ENCODE results near the gene PIK3R2. TPM values are rescaled to one million over a fixed set of nuclear protein-coding genes. Genes with fewer than 3 reads are reported as not detected.

The PIK3R2 gene
- total RNA-seq, 1 experiment from 2014 or later = 42.8 TPM

- H3K9me3 Mint-ChIP-seq = no peaks in the 10 kb centered on the region; a peak in 1 of 5 replicates
- no peaks in the 10 kb centered on the region for H3K79me2 ChIP-seq (ENCODE audit: insufficient read depth, low read length)
- no peaks in the 10 kb centered on the region for H3K79me1 ChIP-seq (ENCODE audit: insufficient read depth, low read depth, low read length, poor library complexity, severe bottlenecking)
- H3K4ac ChIP-seq (ENCODE audit: low read depth, low read length) = no peak overlapping the region
- H3K9ac ChIP-seq (ENCODE audit: extremely low read depth, insufficient read length, low read length) = no peak overlapping the region
- no peak overlapping the region for H2BK20ac ChIP-seq (ENCODE audit: low read depth, low read length, poor library complexity, severe bottlenecking)
- H3K4me1 Mint-ChIP-seq = peaks cover 17 to 30% of the 10 kb centered on the region in 2 experiments
- no peak overlapping the region for H2BK5ac ChIP-seq (ENCODE audit: insufficient read length, low read length)
- H3K36me3 Mint-ChIP-seq (ENCODE audit: insufficient read depth in 1 of 3, low read depth in 3 of 3) = no peaks in the 10 kb centered on the region; a peak in 1 of 7 replicates
- WGBS (ENCODE audit: extremely low coverage, insufficient read length, low lambda C conversion rate) = no CpG with 5 or more reads among the region's 4 CpGs
- H3K14ac ChIP-seq (ENCODE audit: insufficient read depth, low read length) = no peak overlapping the region
- no peak overlapping the region for H3K18ac ChIP-seq (ENCODE audit: insufficient read length, low read depth, low read length)
- H4K91ac ChIP-seq (ENCODE audit: insufficient read length, low read depth, low read length) = no peak overlapping the region
- no peaks in the 10 kb centered on the region for H3K9me3 ChIP-seq (ENCODE audit: control insufficient read depth, low read depth, low read length)
- no peak for DNase-seq
- H3T11ph ChIP-seq (ENCODE audit: low read length) = no peak overlapping the region
- no peak overlapping the region for H3K27ac Mint-ChIP-seq
- H3K27me3 ChIP-seq (ENCODE audit: insufficient read depth, low read length) = no peaks in the 10 kb centered on the region
- peaks cover 11% of the 10 kb centered on the region for H3K27me3 Mint-ChIP-seq (ENCODE audit: low read depth)
- no peak overlapping the region for H3K27ac ChIP-seq (ENCODE audit: insufficient read length, low read depth, low read length)
- no peak overlapping the region for H2AK5ac ChIP-seq (ENCODE audit: insufficient read length, low read length)
- H4K8ac ChIP-seq (replicated peaks; ENCODE audit: insufficient read length, low read depth, low read length) = no peak overlapping the region
- H3K56ac ChIP-seq (ENCODE audit: insufficient read length, low read depth, low read length) = no peak overlapping the region
- H4K5ac ChIP-seq (ENCODE audit: insufficient read length, low read depth, low read length) = no peak overlapping the region
- H2BK120ac ChIP-seq (ENCODE audit: low read depth, low read length, poor library complexity, severe bottlenecking) = no peak overlapping the region
- H2BK15ac ChIP-seq (ENCODE audit: low read depth, low read length) = no peak overlapping the region
- H3K23me2 ChIP-seq (ENCODE audit: insufficient read length, low read depth, low read length, poor library complexity, severe bottlenecking) = peaks cover 13% of the 10 kb centered on the region
- H2BK12ac ChIP-seq (ENCODE audit: insufficient read length, low read depth, low read length) = no peak overlapping the region
- no peaks in the 10 kb centered on the region; the same call in 1 of the 2 replicates for H3K4me1 ChIP-seq (ENCODE audit: insufficient read depth, low read length)
- H4K20me1 ChIP-seq (ENCODE audit: control insufficient read depth, insufficient read depth, insufficient read length) = no peaks in the 10 kb centered on the region
- H3K4me3 Mint-ChIP-seq = no peak overlapping the region
- H3K4me2 ChIP-seq (ENCODE audit: insufficient read depth, insufficient read length, low read length) = no peak overlapping the region
- H3K23ac ChIP-seq (ENCODE audit: insufficient read length, low read depth, low read length) = no peak overlapping the region
- TF ChIP-seq CTCF (conservative IDR thresholded peaks at IDR 0.05) = no peak
- no peak overlapping the region for H2AFZ ChIP-seq (ENCODE audit: low read length)
Measured at GRCh38 chr19:18114483-18114882, 38.5 kb upstream of the PIK3R2 start.

Measured in H9 (cell line).